Mesodermal cell (in vitro differentiated cells): ENCODE results near the gene CHGA.

Experiments
- H3K27ac ChIP-seq: 2 replicates; pipeline ENCODE4 v1.7.0; 2013; ENCODE audit warnings: mild to moderate bottlenecking, low read depth, low read length, moderate library complexity; ENCODE audit not compliant: severe bottlenecking
- H3K36me3 ChIP-seq: 2 replicates; pipeline ENCODE4 v1.7.1; 2013; ENCODE audit warnings: mild to moderate bottlenecking, low read length, moderate library complexity; ENCODE audit not compliant: control insufficient read depth, insufficient read depth
- H3K4me1 ChIP-seq: one replicate; pipeline ENCODE4 v1.7.1; 2013; ENCODE audit warnings: mild to moderate bottlenecking, low read length; ENCODE audit not compliant: insufficient read depth, control insufficient read depth, poor library complexity, severe bottlenecking
- H3K4me3 ChIP-seq: 2 replicates; pipeline ENCODE4 v1.7.0; 2013; ENCODE audit warnings: low read length, control low read depth, mild to moderate bottlenecking; ENCODE audit not compliant: insufficient read depth, poor library complexity, severe bottlenecking; ENCODE audit errors: extremely low read depth
- H3K9me3 ChIP-seq: 2 replicates; pipeline ENCODE4 v1.7.1; 2013; ENCODE audit warnings: mild to moderate bottlenecking, low read length, moderate library complexity; ENCODE audit not compliant: control insufficient read depth
- WGBS, 2 experiments: methylation state at CpG; one replicate each; pipeline ENCODE4 v1.1.5; 2013; ENCODE audit warnings: missing lambda C conversion rate in 2 of 2; ENCODE audit not compliant: insufficient coverage in 2 of 2; 5-methylcytosine and 5-hydroxymethylcytosine counted together

The CHGA gene

GRCh38 chr14:92963301-92964123 lies 40.6 kb downstream of the CHGA start:
- no peak overlapping the region for H3K27ac ChIP-seq
- WGBS, 2 experiments: 86 to 89% methylated on average over 8 to 12 of the region's 14 CpGs
- no peak overlapping the region for H3K4me3 ChIP-seq
- H3K36me3 ChIP-seq: peaks cover under 1% of the 10 kb centered on the region
- H3K9me3 ChIP-seq: no peaks in the 10 kb centered on the region
- H3K4me1 ChIP-seq: peaks cover 28% of the 10 kb centered on the region

- H3K4me1 ChIP-seq: peaks cover 20% of the 10 kb centered on the region
- no peaks in the 10 kb centered on the region for H3K36me3 ChIP-seq
- WGBS, 2 experiments: 90 to 94% methylated on average over 8 to 9 of the region's 12 CpGs
- H3K9me3 ChIP-seq: no peaks in the 10 kb centered on the region
- H3K27ac ChIP-seq: no peak overlapping the region
- no peak overlapping the region for H3K4me3 ChIP-seq
These were observed 41.5 kb downstream of the CHGA start for GRCh38 chr14:92964124-92965109.

GRCh38 chr14:92965281-92965680 lies 42.3 kb downstream of the CHGA start:
- no peaks in the 10 kb centered on the region for H3K9me3 ChIP-seq
- H3K36me3 ChIP-seq: no peaks in the 10 kb centered on the region
- no peak overlapping the region for H3K27ac ChIP-seq
- peaks cover 18% of the 10 kb centered on the region for H3K4me1 ChIP-seq
- WGBS, 2 experiments: no CpG with 5 or more reads among the region's 1 CpG
- no peak overlapping the region for H3K4me3 ChIP-seq

- no peak overlapping the region for H3K4me3 ChIP-seq
- H3K9me3 ChIP-seq: no peaks in the 10 kb centered on the region
- peaks cover 5% of the 10 kb centered on the region for H3K4me1 ChIP-seq
- no peak overlapping the region for H3K27ac ChIP-seq
- no peaks in the 10 kb centered on the region for H3K36me3 ChIP-seq
- 80 to 100% methylated on average over 1 of the region's 2 CpGs for WGBS, 2 experiments
These were observed 44.5 kb downstream of the CHGA start for GRCh38 chr14:92967346-92967926.

- 92 to 95% methylated on average over 9 to 11 of the region's 14 CpGs for WGBS, 2 experiments
- no peaks in the 10 kb centered on the region for H3K36me3 ChIP-seq
- no peaks in the 10 kb centered on the region for H3K9me3 ChIP-seq
- H3K4me1 ChIP-seq: peaks cover 2% of the 10 kb centered on the region
- H3K4me3 ChIP-seq: no peak overlapping the region
- no peak overlapping the region for H3K27ac ChIP-seq
These were observed 45.5 kb downstream of the CHGA start for GRCh38 chr14:92968291-92969020.

DNA sequence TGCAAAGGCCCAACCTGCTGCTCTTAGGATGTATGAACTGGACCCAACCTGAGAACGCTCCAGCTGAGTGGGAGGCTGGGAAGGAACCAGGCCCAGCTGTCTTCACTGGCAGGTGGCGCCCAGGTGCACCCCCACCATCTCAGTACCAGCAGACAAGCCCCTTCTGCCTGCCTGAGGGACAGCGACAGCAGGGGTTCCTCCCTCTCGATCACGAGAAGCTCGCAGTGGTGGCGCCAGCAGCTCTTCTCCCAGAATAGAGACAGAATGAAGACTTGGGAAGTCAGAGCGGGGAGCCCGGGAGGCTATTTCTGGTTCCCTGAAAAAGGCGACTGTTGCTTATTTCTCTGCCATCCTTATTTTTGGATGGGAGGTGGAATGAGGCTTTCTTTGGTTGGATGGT lies 46.5 kb downstream of the CHGA start:
- H3K9me3 ChIP-seq: no peaks in the 10 kb centered on the region
- H3K4me3 ChIP-seq: no peak overlapping the region
- H3K36me3 ChIP-seq: no peaks in the 10 kb centered on the region
- no peak overlapping the region for H3K27ac ChIP-seq
- 82 to 95% methylated on average over 6 to 10 of the region's 10 CpGs for WGBS, 2 experiments
- H3K4me1 ChIP-seq: no peaks in the 10 kb centered on the region

- Histone ChIP-seq H3K36me3 (no peaks in the 10 kb centered on the region), H3K4me3 (no peak overlapping the region), H3K4me1 (no peaks in the 10 kb centered on the region), H3K27ac (no peak overlapping the region), H3K9me3 (no peaks in the 10 kb centered on the region)
- WGBS, 2 experiments: 77 to 81% methylated on average over 3 to 7 of the region's 12 CpGs
These were observed 46.9 kb downstream of the CHGA start for GRCh38 chr14:92969871-92970270.

DNA sequence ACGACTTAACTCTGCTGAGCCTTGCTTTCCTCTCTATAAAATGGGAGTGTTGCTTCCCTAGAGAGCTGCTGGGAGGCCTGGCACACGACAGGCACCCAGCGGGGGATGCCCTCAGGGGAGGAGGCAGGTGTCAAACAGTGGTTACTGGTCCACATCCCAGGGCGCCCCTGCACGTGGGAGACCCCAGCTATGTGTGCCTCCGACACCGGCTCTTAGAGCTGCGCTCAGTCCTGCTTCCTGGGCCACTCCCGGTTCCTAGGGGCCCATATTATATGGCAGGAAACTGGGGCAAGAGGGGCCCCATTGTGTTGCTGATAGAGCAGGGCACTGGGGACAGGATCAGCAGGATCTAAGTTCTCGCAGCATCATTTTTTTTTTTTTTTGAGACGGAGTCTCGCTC lies 47.3 kb downstream of the CHGA start:
- no peaks in the 10 kb centered on the region for H3K36me3 ChIP-seq
- no peak overlapping the region for H3K27ac ChIP-seq
- H3K4me3 ChIP-seq: no peak overlapping the region
- no peaks in the 10 kb centered on the region for H3K4me1 ChIP-seq
- 77 to 88% methylated on average over 9 to 11 of the region's 12 CpGs for WGBS, 2 experiments
- H3K9me3 ChIP-seq: no peaks in the 10 kb centered on the region

DNA sequence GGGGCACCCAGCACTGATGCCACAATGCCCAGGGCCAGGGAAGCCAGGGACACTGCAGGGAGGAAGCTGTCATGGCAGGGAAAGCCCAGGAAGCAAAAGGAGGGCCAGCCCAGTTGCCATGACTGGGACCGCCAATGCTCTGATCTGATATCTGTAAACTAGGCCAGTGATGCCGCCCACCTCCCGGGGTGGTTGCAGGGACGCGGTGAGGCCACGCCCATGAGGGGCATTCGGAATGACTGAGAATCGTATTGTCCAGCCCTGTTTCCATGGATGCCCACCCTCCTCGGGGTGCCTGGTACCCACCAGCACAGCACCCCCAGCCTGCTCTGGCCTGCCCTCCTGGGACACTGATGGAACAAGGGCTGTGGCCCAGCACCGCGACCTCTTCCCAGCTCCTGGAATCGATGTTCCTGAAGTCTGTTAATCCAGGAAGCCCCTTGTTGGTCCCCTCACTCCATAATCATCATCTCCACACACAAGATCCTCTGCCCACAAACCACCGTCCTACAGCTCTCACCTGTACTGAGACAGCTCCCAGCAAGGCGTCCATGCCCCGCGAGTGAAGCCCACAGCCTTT lies 48.7 kb downstream of the CHGA start:
- 90 to 94% methylated on average over 16 of the region's 16 CpGs for WGBS, 2 experiments
- no peaks in the 10 kb centered on the region for H3K36me3 ChIP-seq
- H3K27ac ChIP-seq: no peak overlapping the region
- no peak overlapping the region for H3K4me3 ChIP-seq
- H3K9me3 ChIP-seq: peaks cover 2% of the 10 kb centered on the region
- no peaks in the 10 kb centered on the region for H3K4me1 ChIP-seq
